Measurements from ENCODE around the gene CSNK1A1L. TPM values are rescaled to one million over a fixed set of nuclear protein-coding genes. Genes with fewer than 3 reads are reported as not detected.

Gene CSNK1A1L
- total and polyA plus RNA-seq, 2 of the 13 experiments (the other 11 are each of a cell fraction or from before 2014, with no cell fraction given): not detected

DNA sequence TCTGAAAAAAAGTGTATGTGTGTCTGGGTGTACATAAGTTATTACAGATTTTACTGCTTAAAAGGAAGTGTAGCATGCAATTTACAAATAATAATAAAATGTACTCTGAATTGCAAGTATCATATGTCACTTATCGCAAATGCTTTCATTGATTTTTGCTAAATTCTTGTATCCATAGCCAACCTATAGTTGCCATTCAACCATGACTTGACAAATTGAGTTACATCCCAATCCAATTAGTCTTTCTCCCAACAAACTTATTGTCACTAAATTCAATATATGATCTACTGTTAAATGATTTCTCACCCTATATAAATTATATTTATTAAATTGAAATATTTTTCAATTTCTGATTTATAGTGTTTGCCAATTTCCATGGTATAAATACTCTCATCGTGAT is 28.6 kb downstream of the CSNK1A1L start:
- H2AFZ ChIP-seq (ENCODE audit: low read length): no peak overlapping the region
- POLR2A ChIA-PET: no interaction called here
- no peak for FAIRE-seq
- CTCF ChIA-PET (ENCODE audit: low intra/inter-chr PET ratio, low total read pairs): no interaction called here
- H4K20me1 ChIP-seq (ENCODE audit: insufficient read depth, low read length): no peaks in the 10 kb centered on the region
- no peaks in the 10 kb centered on the region for H3K79me2 ChIP-seq (ENCODE audit: insufficient read depth, low read length)
- H3K27me3 ChIP-seq (ENCODE audit: control insufficient read depth in 1 of 2, insufficient read depth in 2 of 2, low read length in 2 of 2): peaks cover 0 to 4% of the 10 kb centered on the region in 2 experiments; a peak in 1 of 5 replicates
- no peak for DNase-seq (ENCODE audit: low spot score)
- no peak overlapping the region for H3K9ac ChIP-seq (ENCODE audit: insufficient read depth, low read depth, low read length)
- ATAC-seq: no peak
- H3K27ac ChIP-seq (ENCODE audit: extremely low read length, insufficient read depth, low read length): no peak overlapping the region
- in situ Hi-C loops (cut with HindIII; ENCODE audit: extremely low pct_ligation_motif_present, low pct_unique_long_range_greater_than_20kb) (no loop called here), intact Hi-C loops (cut with micrococcal nuclease; ENCODE audit: unreplicated experiment) (no loop called here)
- no peak overlapping the region for H3K4me3 ChIP-seq (replicated peaks in 1 of 3; ENCODE audit: insufficient read depth in 1 of 3, low read depth in 2 of 3, low read length in 3 of 3)
- no peaks in the 10 kb centered on the region for H3K4me1 ChIP-seq (ENCODE audit: insufficient read depth, low read length)
- no peaks in the 10 kb centered on the region for H3K9me3 ChIP-seq (ENCODE audit: low read length)
- no TSS peak for BruUV-seq (replicated peaks)
- 89% methylated on average over 2 of the region's 2 CpGs for WGBS (ENCODE audit: low lambda C conversion rate)
- H3K4me2 ChIP-seq (ENCODE audit: low read depth, low read length): no peak overlapping the region
- H3K36me3 ChIP-seq (replicated peaks in 1 of 2; ENCODE audit: control insufficient read depth in 1 of 2, insufficient read depth in 2 of 2, low read length in 2 of 2): no peaks in the 10 kb centered on the region
- TF ChIP-seq NFE2L2 (IDR thresholded peaks at IDR 0.05; ENCODE audit: low read length) (peak; percentile 58), ZSCAN12 (CRISPR knock-in tag; IDR thresholded peaks at IDR 0.05) (no peak)

GRCh38 chr13:37075164-37075563 is 30.3 kb downstream of the CSNK1A1L start:
- Histone ChIP-seq H3K4me1 (ENCODE audit: insufficient read depth, low read length) (peaks cover 6% of the 10 kb centered on the region), H3K9ac (ENCODE audit: insufficient read depth, low read depth, low read length) (no peak overlapping the region), H3K27me3 (ENCODE audit: control insufficient read depth in 1 of 2, insufficient read depth in 2 of 2, low read length in 2 of 2) (peaks cover 0 to 11% of the 10 kb centered on the region in 2 experiments; a peak in 1 of 5 replicates), H3K9me3 (ENCODE audit: low read length) (no peaks in the 10 kb centered on the region), H3K4me2 (ENCODE audit: low read depth, low read length) (no peak overlapping the region), H2AFZ (ENCODE audit: low read length) (no peak overlapping the region), H3K4me3 (replicated peaks in 1 of 3; ENCODE audit: insufficient read depth in 1 of 3, low read depth in 2 of 3, low read length in 3 of 3) (no peak overlapping the region), H3K79me2 (ENCODE audit: insufficient read depth, low read length) (no peaks in the 10 kb centered on the region), H3K27ac (ENCODE audit: extremely low read length, insufficient read depth, low read length) (no peak overlapping the region), H4K20me1 (ENCODE audit: insufficient read depth, low read length) (no peaks in the 10 kb centered on the region), H3K36me3 (replicated peaks in 1 of 2; ENCODE audit: control insufficient read depth in 1 of 2, insufficient read depth in 2 of 2, low read length in 2 of 2) (no peaks in the 10 kb centered on the region)
- ATAC-seq (no peak), FAIRE-seq (no peak), DNase-seq (ENCODE audit: low spot score) (no peak)
- ChIA-PET CTCF (ENCODE audit: low intra/inter-chr PET ratio, low total read pairs) (no interaction called here), POLR2A (no interaction called here)
- no TSS peak for BruUV-seq (replicated peaks)
- TF ChIP-seq HOXD1 (CRISPR knock-in tag; IDR thresholded peaks at IDR 0.05): no peak
- TF ChIP-seq ZNF136 (CRISPR knock-in tag; IDR thresholded peaks at IDR 0.05; ENCODE audit: low read depth): no peak
- TF ChIP-seq STAT6 (CRISPR knock-in tag; IDR thresholded peaks at IDR 0.05; ENCODE audit: borderline replicate concordance): no peak
- no peak for TF ChIP-seq ZNF790 (CRISPR knock-in tag; IDR thresholded peaks at IDR 0.05; ENCODE audit: borderline replicate concordance)
- no peak for TF ChIP-seq ZNF609 (CRISPR knock-in tag; IDR thresholded peaks at IDR 0.05; ENCODE audit: borderline replicate concordance)
- TF ChIP-seq ZSCAN22 (CRISPR knock-in tag; IDR thresholded peaks at IDR 0.05): no peak
- intact Hi-C loops (cut with micrococcal nuclease; ENCODE audit: unreplicated experiment): no loop called here
- in situ Hi-C loops (cut with HindIII; ENCODE audit: extremely low pct_ligation_motif_present, low pct_unique_long_range_greater_than_20kb): no loop called here
- 0% methylated on average over 2 of the region's 2 CpGs for WGBS (ENCODE audit: low lambda C conversion rate)
